Esophagus muscularis mucosa (tissue), 3 donors: ENCODE measurements around the gene RPL9.

Source experiments
- CTCF ChIP-seq, 3 experiments: fragments of 200-600 bp in 2 of 3; fragments of 450-650 bp in 1 of 3; sonication (generic) in 2 of 3; IDR thresholded peaks; one replicate each; pipeline ENCODE4 v1.5.1; 2017 to 2019; ENCODE audit warnings: antibody characterized with exemption in 3 of 3, mild to moderate bottlenecking in 2 of 3, moderate library complexity in 1 of 3
- EP300 ChIP-seq: sonication (generic); formaldehyde crosslinking; IDR thresholded peaks from one replicate; pipeline ENCODE4 v1.6.1; 2017; ENCODE audit warnings: antibody characterized with exemption

- TF ChIP-seq CTCF (IDR thresholded peaks at IDR 0.05) (no peak), EP300 (no peak)
Measured at GRCh38 chr4:39494354-39494753, 35.6 kb upstream of the RPL9 start.
